ENCODE data around the gene CRELD2. TPM values are rescaled to one million over a fixed set of nuclear protein-coding genes. Genes with fewer than 3 reads are reported as not detected.

Gene CRELD2
- polyA plus RNA-seq, 1 donor from 2014 or later, result 83.2 TPM

- Histone ChIP-seq H2AFZ (ENCODE audit: low read depth, low read length) (no peak overlapping the region), H3K27me3 (ENCODE audit: insufficient read depth, low read depth, low read length) (peaks cover 19% of the 10 kb centered on the region), H3K9me2 (ENCODE audit: insufficient read depth, low read length) (no peaks in the 10 kb centered on the region), H3K9me3 (ENCODE audit: low read length) (no peaks in the 10 kb centered on the region), H3K79me2 (replicated peaks; ENCODE audit: insufficient read depth, low read length) (no peaks in the 10 kb centered on the region), H3F3A (ENCODE audit: insufficient read depth, low read length, poor library complexity, severe bottlenecking) (no peaks in the 10 kb centered on the region), H3K36me3 (ENCODE audit: insufficient read depth, low read length) (no peaks in the 10 kb centered on the region), H3K27ac (ENCODE audit: low read length) (no peak overlapping the region), H3K9ac (ENCODE audit: low read length) (no peak overlapping the region), H3K4me3 (ENCODE audit: low read length) (no peak overlapping the region), H4K20me1 (ENCODE audit: insufficient read depth) (no peaks in the 10 kb centered on the region), H3K4me2 (ENCODE audit: low read length) (no peak overlapping the region)
- no peak for TF ChIP-seq RAD21 (conservative IDR thresholded peaks at IDR 0.05)
- no peak for TF ChIP-seq REST (IDR thresholded peaks at IDR 0.05; ENCODE audit: borderline replicate concordance)
- TF ChIP-seq POLR2AphosphoS5 (IDR thresholded peaks at IDR 0.05), result no peak
- TF ChIP-seq TAF1 (IDR thresholded peaks at IDR 0.05; ENCODE audit: low read depth), result no peak
- no peak for TF ChIP-seq MXI1 (conservative IDR thresholded peaks at IDR 0.05; ENCODE audit: poor library complexity, severe bottlenecking)
- TF ChIP-seq CTCF (IDR thresholded peaks at IDR 0.05; ENCODE audit: poor library complexity, severe bottlenecking), result no peak
- TF ChIP-seq EP300 (conservative IDR thresholded peaks at IDR 0.05; ENCODE audit: poor library complexity, severe bottlenecking), result no peak
These were observed 49.3 kb downstream of the CRELD2 start for GRCh38 chr22:49967706-49968208.

- H2AFZ ChIP-seq (ENCODE audit: low read depth, low read length), result no peak overlapping the region
- TF ChIP-seq REST (IDR thresholded peaks at IDR 0.05; ENCODE audit: borderline replicate concordance) (no peak), POLR2AphosphoS5 (IDR thresholded peaks at IDR 0.05) (no peak), TAF1 (IDR thresholded peaks at IDR 0.05; ENCODE audit: low read depth) (no peak), CTCF (IDR thresholded peaks at IDR 0.05; ENCODE audit: poor library complexity, severe bottlenecking) (no peak), EZH2 (IDR thresholded peaks at IDR 0.05; ENCODE audit: borderline replicate concordance, insufficient read depth, low read length, poor library complexity, severe bottlenecking) (no peak), SMC3 (conservative IDR thresholded peaks at IDR 0.05; ENCODE audit: poor library complexity) (no peak), MXI1 (conservative IDR thresholded peaks at IDR 0.05; ENCODE audit: poor library complexity, severe bottlenecking) (no peak)
- H3K79me2 ChIP-seq (replicated peaks; ENCODE audit: insufficient read depth, low read length), result no peaks in the 10 kb centered on the region
- H3K27ac ChIP-seq (ENCODE audit: low read length), result no peak overlapping the region
- H4K20me1 ChIP-seq (ENCODE audit: insufficient read depth), result no peaks in the 10 kb centered on the region
- H3K36me3 ChIP-seq (ENCODE audit: insufficient read depth, low read length), result no peaks in the 10 kb centered on the region
- peaks cover 23% of the 10 kb centered on the region for H3K27me3 ChIP-seq (ENCODE audit: insufficient read depth, low read depth, low read length)
- no peak overlapping the region for H3K4me3 ChIP-seq (ENCODE audit: low read length)
- H3K9me3 ChIP-seq (ENCODE audit: low read length), result no peaks in the 10 kb centered on the region
- H3F3A ChIP-seq (ENCODE audit: insufficient read depth, low read length, poor library complexity, severe bottlenecking), result no peaks in the 10 kb centered on the region
- no peak overlapping the region for H3K9ac ChIP-seq (ENCODE audit: low read length)
- no peak overlapping the region for H3K4me2 ChIP-seq (ENCODE audit: low read length)
- H3K9me2 ChIP-seq (ENCODE audit: insufficient read depth, low read length), result no peaks in the 10 kb centered on the region
These were observed 49.9 kb downstream of the CRELD2 start for GRCh38 chr22:49968313-49968830.

Data from neural cell (in vitro differentiated cells).